HCT116 (cell line): ENCODE measurements around the gene APOA1.

Experiments used
- CBX3 ChIP-seq: IDR thresholded peaks from 2 replicates; pipeline ENCODE4 v1.6.1; 2012; ENCODE audit warnings: low read depth
- CTCF ChIP-seq, 3 experiments: fragments of 200-600 bp in 1 of 3; sonication (generic) in 1 of 3; IDR thresholded peaks in 2 of 3; conservative IDR thresholded peaks in 1 of 3; 2 replicates each; pipeline ENCODE4 v1.5.1; 2012 to 2017; ENCODE audit warnings: low read depth in 2 of 3, low read length in 2 of 3, antibody characterized with exemption in 1 of 3, borderline replicate concordance in 1 of 3, control low read depth in 1 of 3, mild to moderate bottlenecking in 1 of 3, mixed read lengths in 1 of 3, mixed run types in 1 of 3, moderate library complexity in 1 of 3; ENCODE audit not compliant: insufficient read depth in 1 of 3
- EZH2 ChIP-seq: fragments of 200-600 bp; sonication (generic); IDR thresholded peaks from 2 replicates; pipeline ENCODE4 v1.6.1; 2017; ENCODE audit warnings: antibody characterized with exemption, mixed run types
- EZH2phosphoT487 ChIP-seq: fragments of 200-600 bp; IDR thresholded peaks from 2 replicates; pipeline ENCODE4 v1.6.1; 2018; ENCODE audit warnings: antibody characterized with exemption, borderline replicate concordance
- POLR2A ChIP-seq: IDR thresholded peaks from 2 replicates; pipeline ENCODE4 v1.7.0; 2011; ENCODE audit warnings: borderline replicate concordance; ENCODE audit not compliant: insufficient read depth, insufficient read length; ENCODE audit errors: extremely low read depth
- REST ChIP-seq: IDR thresholded peaks from 2 replicates; pipeline ENCODE4 v1.6.1; 2012; ENCODE audit warnings: low read depth

- no peak for TF ChIP-seq CTCF (IDR thresholded peaks at IDR 0.05 in 2 of 3, conservative IDR thresholded peaks at IDR 0.05 in 1 of 3; ENCODE audit: borderline replicate concordance in 1 of 3, insufficient read depth in 1 of 3, low read depth in 2 of 3, low read length in 2 of 3)
- TF ChIP-seq POLR2A: no peak
- no peak for TF ChIP-seq REST
- no peak for TF ChIP-seq EZH2
- TF ChIP-seq EZH2phosphoT487: no peak
- TF ChIP-seq CBX3: no peak
Observed at GRCh38 chr11:116876656-116877055, 39.2 kb upstream of the APOA1 start.
